Pons (tissue), 1 donor: ENCODE results near the gene RERG.
"Not testable (repeated sequence)": the region's sequence is repeated elsewhere in the genome, so short reads cannot be mapped to it uniquely, and the experiment has no call there.

Source experiments
- DNase-seq: peaks from one replicate; pipeline ENCODE4 v3.0.0-alpha.2; 2016; ENCODE audit warnings: low spot score

The RERG gene

DNA sequence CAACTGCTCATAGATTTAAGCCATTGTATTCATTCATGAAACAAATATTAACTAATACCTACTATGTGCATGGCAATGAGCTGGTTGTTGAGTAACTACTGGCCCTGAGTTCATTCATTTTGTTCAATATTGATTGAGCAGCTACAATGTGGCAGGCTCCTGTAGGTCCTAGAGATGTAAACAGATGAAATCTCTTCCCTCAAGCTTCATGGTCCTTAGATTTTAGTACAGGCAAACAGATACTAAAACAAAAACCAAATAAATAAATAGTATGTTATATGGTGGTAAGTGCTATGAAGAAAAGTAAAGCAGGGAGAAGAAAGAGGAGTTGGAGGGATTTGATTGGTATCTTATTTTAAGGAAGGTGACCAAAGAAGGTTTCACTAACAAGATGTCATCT is 77.8 kb downstream of the RERG start:
- no peak for DNase-seq

- DNase-seq = no peak
Measured at GRCh38 chr12:15142711-15143110, 78.5 kb downstream of the RERG start.

DNA sequence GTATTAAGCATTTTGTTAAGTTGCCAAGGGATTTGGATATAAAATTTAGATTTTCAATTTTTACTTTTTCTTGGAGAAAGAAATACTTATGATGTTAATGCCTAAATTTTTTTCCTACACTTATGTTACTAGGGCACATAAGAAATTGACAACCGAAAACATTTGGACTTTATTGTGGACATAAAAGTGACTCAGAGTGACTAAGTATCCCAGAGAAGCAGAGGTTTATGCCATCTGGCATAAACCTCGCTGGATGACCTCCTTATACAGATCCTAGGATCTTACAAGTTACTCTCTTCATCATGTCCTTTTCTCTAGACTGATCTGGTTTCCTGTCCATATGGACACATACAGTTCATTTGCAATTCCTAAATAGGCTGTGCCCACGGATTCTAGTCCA is 89.8 kb downstream of the RERG start:
- DNase-seq = peak; percentile 23

GRCh38 chr12:15130541-15130940 is 90.7 kb downstream of the RERG start:
- no peak for DNase-seq

DNA sequence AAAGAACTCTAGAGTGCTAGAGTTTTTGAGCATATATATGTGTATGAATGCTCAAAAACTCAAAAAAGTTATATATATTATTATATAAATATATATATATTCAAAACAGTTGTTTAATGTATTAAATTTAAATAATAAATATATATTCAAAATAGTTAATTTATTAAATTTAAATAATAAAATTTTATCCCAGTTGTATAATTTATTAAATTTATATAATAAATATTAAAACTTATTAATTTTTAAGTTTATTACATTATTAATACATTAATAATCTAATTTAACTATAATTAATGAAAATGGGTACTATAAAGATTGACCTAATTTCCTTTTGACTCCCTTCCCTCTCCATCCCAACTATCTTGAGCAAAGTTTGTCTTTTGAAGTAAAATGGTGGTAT is 97.8 kb downstream of the RERG start:
- no peak for DNase-seq

- peak; percentile 15 for DNase-seq
Measured at GRCh38 chr12:15122344-15122743, 98.9 kb downstream of the RERG start.

GRCh38 chr12:15118955-15119354 is 102.3 kb downstream of the RERG start:
- peak; percentile 13 for DNase-seq

GRCh38 chr12:15116983-15117382 is 104.2 kb downstream of the RERG start:
- no peak for DNase-seq

DNA sequence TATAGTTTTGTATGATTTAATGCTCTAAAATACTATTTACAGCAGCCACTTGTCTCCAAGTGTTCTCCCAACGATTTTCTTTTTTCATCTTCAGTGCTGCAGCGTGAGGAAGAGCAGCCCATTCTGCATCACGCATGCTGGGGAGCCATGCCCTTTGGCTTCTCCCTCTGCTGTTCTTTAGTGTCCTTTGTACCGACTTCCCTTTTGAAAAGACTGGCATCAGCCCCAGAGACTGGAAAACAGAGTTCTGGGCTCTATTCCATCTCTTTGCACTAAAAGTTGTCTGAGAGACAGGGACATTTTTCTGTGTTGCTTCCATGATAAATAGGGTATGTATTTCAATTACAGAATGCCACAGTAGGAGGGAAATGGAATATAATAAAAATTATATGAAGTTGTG is 105.1 kb downstream of the RERG start:
- DNase-seq = peak; percentile 97

DNA sequence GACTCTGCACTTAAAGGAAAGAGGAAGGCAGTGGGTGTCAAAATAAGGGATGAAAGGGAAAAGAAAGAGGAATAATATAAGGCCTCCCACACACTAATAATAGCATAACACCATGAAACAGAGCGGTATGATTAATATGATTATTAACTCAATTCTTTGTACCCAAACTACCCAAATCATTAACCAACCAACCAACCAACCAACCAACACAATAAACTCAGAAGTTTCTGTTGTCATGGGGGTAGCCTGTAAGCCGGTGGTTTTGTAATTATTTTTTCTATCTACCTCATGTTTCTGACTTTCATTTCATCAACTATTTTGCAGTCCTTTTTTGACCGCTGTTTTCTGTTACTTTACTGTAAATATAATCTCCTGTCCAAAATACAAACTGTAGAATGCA is 105.8 kb downstream of the RERG start:
- no peak for DNase-seq

- no peak for DNase-seq
Measured at GRCh38 chr12:15114501-15114900, 106.7 kb downstream of the RERG start.

GRCh38 chr12:15092826-15093225 is 128.4 kb downstream of the RERG start:
- no peak for DNase-seq

GRCh38 chr12:15090441-15090840 is 130.8 kb downstream of the RERG start:
- no peak for DNase-seq

DNA sequence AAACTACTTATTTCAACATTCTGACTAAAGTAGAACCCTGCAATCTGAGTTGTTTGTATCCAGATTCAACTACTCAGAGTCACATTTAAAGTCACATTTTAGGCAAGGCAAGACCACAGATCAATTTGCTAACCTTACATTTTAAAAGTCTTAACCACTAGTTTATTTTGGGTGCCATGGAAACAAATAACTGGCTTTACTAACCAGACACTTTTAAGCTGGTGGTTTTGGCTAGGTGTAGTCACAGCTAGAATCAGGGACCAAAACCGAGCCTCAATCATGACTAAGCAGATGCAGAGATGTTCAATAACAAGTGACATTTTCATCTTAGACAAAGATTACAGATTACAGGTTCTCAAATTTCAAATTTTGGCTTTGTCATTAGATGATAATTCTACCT is 133.1 kb downstream of the RERG start:
- DNase-seq = no peak

DNA sequence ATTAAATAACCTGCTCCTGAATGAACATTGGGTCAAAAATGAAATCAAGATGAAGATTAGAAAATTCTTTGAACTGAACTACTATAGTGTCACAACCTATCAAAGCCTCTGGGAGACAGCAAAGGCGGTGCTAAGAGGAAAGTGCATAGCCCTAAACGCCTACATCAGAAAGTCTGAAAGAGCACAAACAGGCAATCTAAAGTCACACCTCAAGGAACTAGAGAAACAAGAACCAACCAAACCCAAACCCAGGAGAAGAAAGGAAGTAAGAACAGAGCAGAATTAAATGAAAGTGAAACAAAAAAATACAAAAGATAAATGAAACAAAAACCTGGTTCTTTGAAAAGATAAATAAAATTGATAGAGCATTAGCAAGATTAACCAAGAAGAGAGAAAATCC is 143.5 kb downstream of the RERG start:
- not testable (repeated sequence) for DNase-seq

DNA sequence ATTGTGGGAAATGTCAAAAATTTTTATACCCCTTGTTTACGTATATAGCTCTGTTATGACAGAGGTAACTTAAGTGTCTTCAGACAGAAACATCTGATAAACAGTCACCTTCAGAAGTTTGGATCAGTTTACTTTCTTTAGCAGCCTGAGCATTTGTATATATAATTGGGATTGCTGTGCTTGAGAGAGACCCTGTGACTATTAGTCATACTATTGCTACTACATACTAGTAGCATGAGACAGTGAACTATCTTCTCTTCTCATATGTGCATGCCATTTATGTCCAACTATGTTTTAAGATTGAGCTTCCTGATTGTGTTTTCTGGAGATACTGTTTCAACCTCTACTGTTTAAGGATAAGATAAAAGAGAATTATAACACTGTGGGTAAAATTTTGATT is 146.9 kb downstream of the RERG start:
- DNase-seq = no peak

GRCh38 chr12:15059123-15059522 is 162.1 kb downstream of the RERG start:
- DNase-seq = no peak
